Dermis blood vessel endothelial cell (primary cell): Measurements from ENCODE around the gene RPTN. TPM values are rescaled to one million over a fixed set of nuclear protein-coding genes. Genes with fewer than 3 reads are reported as not detected.

ENCODE experiments used
- DNase-seq: peaks from one replicate; pipeline ENCODE4 v3.0.0; 2010
- total RNA-seq: library from RNA; depleted of rRNA; stranded (reverse); fragments of >200 nt; gene quantifications from 2 replicates; pipeline ENCODE4 v1.2.3, GENCODE V29; 2014

Gene RPTN
- not detected in 2 replicates for total RNA-seq

- DNase-seq, result no peak
These were observed at the start of gene RPTN for GRCh38 chr1:152159144-152159543. Gene RPTN (minus strand): TSS chr1:152159228. CDS start chr1:152157889, 1,339 bp downstream.

- DNase-seq, result no peak
These were observed 40.0 kb upstream of the RPTN start for GRCh38 chr1:152198982-152199381.

- DNase-seq, result no peak
These were observed 38.4 kb upstream of the RPTN start for GRCh38 chr1:152197361-152197941.

GRCh38 chr1:152191711-152192110, 32.7 kb upstream of the RPTN start:
- DNase-seq, result no peak

- DNase-seq, result no peak
These were observed 32.2 kb upstream of the RPTN start for GRCh38 chr1:152191260-152191659.

- no peak for DNase-seq
These were observed 31.6 kb upstream of the RPTN start for GRCh38 chr1:152190589-152190988.

- DNase-seq, result peak; percentile 82
These were observed 30.8 kb upstream of the RPTN start for GRCh38 chr1:152189657-152190442.

GRCh38 chr1:152188673-152189591, 29.9 kb upstream of the RPTN start:
- peak; percentile 89 for DNase-seq

- no peak for DNase-seq
These were observed 27.7 kb upstream of the RPTN start for GRCh38 chr1:152186556-152187285.

- DNase-seq, result peak; percentile 75
These were observed 26.7 kb upstream of the RPTN start for GRCh38 chr1:152185544-152186391.

- DNase-seq, result peak; percentile 8
These were observed 23.9 kb upstream of the RPTN start for GRCh38 chr1:152182944-152183361.

GRCh38 chr1:152182431-152182830, 23.4 kb upstream of the RPTN start:
- DNase-seq, result peak; percentile 15

GRCh38 chr1:152179566-152179965, 20.5 kb upstream of the RPTN start:
- no peak for DNase-seq

- DNase-seq, result no peak
These were observed 11.4 kb upstream of the RPTN start for GRCh38 chr1:152170287-152170905.

- no peak for DNase-seq
These were observed 10.5 kb upstream of the RPTN start for GRCh38 chr1:152169366-152170025.

- DNase-seq, result no peak
These were observed 9.5 kb upstream of the RPTN start for GRCh38 chr1:152168535-152168868.

GRCh38 chr1:152167835-152168534, 9.0 kb upstream of the RPTN start:
- no peak for DNase-seq

GRCh38 chr1:152166966-152167365, 7.9 kb upstream of the RPTN start:
- DNase-seq, result no peak

- no peak for DNase-seq
These were observed 6.5 kb upstream of the RPTN start for GRCh38 chr1:152165286-152166077.
